NCI-H2227 (cell line): Measurements from ENCODE around the gene CHMP4A.

Experiments
- DNase-seq: peaks from one replicate; lab custom pipeline; 2025; ENCODE audit not compliant: unreplicated experiment; lab: John Stamatoyannopoulos, UW

Gene CHMP4A, protein sequence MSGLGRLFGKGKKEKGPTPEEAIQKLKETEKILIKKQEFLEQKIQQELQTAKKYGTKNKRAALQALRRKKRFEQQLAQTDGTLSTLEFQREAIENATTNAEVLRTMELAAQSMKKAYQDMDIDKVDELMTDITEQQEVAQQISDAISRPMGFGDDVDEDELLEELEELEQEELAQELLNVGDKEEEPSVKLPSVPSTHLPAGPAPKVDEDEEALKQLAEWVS

DNA sequence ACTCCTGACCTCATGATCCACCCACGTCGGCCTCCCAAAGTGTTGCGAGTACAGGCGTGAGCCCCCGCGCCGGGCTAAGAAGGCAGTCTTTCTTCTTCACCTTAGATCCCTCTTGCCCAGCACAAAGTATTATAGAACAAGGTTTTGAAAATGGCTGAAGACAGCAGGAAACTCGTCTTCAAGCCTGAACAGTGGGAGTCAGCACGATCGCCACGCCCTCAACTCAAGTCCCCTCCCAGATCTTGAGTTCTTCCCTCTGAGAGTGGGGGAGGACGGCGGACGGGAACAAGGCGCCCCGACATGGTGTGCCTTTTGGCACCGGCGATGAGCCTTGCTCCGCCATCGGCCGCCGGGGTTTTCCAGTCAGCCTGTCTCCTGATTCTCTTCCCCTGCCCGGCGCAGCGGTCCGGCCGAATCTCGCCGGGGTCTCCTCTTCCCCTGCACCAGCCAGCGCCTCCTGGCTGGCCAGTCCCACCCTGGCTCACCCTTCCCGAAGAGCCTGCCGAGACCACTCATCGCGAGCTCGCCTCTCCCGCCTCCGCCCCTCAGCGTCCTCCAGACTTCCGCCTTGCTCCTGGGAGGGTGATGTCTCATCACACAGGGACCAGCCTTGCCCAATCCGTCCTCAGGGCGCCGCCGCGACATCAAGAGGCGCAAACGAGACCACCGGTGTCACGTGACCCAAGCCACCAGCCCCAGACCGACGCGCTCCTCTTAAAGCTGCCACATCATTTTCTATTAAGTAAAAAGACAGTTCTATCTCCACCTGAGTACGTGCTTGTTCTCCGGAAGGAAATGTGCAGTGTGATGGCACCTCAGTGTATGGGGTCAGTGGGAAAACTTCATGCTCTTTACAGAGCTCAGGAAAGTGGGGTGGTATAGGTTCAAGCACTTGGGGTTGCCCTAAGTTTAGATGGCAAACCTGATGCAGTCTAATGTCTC lies at the start of gene CHMP4A:
Gene CHMP4A (minus strand): TSS at position 565 of the 942 bp plus-strand sequence. CDS start 49 bp downstream, at position 516.
- peak; percentile 98 for DNase-seq

DNA sequence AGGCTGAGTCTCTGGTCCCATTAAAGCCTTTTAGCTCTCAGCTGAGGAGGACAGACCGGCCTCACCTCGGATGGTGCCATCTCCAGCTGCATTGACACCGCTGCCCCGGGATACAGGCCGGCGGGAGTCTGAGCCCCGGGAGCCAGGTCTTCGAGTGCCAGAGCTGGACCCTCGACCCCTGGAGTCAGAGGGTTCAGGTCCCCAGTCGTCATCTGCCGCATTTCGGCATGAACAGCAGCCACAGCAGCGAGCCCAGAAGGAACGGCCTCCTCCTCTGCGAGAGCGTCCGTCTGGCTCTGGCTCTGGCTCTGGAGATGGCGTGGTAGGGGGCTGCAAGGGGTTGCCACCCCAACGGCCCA lies 48.7 kb upstream of the CHMP4A start:
- no peak for DNase-seq

DNA sequence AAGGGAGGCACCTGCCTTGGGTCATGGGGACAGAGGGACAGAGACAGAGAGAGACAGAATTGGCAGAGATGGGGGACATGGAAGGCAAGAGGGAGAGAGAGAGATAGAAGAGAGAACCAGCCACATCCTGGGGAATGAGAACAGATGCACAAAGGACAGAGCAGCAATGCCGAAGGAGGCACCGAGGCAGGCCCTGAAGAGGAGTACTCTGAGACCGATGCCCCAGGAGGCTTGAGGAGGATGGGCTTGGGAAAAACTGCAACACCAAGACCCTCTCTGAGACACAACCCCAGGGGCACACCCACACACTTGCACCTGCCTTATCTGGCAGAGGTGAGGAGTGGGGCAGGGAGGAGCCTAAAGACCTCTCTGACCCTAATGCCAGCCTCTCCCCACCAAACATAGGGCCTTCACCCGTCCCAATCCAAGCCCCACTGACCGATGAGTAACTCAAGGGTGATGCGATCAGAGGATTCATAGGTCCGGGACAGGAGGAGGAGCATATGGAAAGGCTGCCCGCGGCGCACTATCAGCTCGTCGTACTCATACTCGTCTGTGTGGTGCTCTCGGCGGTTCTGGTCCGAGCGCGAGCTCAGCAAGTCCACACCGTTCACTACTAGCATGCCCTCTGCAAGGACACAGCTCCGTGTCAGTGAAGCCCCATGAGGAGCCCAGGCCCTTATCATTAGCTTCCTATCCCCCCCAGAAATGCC lies 48.1 kb upstream of the CHMP4A start:
- no peak for DNase-seq

DNA sequence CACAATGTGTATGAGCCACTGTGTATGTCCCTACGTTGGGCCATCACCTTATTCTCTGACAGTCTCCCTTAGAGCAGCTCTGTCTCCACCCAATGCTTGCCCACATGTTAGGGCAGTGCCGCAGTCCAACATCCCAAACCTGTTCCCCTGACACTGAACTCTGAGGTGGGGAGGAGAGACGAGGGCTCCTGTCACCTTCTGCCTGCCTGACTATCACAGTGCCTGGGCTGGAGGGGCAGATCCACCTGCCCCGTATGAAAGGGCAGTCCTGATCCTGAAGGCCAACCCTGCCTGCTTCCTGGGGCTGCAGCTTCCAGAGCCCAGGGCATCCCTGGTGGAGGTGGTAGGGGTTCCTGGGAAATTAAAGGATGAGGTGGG lies 47.5 kb upstream of the CHMP4A start:
- no peak for DNase-seq

DNA sequence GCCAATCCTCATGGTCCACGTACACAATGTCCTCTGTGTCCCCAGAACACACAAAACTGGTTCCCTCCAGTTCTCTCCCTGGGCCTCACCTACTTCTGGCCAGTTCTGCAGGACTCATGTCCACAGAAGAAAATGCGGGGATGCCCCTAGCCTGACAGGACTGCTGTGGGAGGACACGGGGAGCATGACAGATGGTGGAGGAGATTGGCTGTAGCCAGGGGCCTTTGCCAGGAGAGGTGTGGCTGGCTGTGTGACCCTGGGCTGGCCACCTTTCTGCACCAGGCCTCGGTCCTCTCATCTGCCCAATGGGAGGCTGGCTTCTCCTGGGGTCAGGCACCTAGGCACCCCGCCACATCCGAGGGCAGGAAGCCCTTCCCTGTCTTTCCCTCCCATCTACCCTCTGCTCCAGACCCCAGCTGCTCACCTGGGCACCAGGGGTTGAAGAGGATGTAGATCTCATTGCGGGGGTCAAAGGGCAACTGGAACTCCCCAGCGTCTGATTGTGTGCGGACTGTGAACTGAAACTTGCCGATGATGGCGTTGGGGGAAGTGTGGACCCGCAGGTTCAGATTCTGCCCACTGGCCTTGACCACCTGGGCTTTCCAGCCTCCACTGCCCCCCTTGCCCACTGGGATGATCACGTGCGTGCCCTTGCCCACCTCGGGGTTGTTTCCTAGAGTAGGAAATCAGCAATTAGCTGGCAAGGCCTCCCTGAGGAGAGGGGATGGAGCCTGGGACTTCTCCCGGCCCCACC lies 46.9 kb upstream of the CHMP4A start:
- DNase-seq, result no peak

DNA sequence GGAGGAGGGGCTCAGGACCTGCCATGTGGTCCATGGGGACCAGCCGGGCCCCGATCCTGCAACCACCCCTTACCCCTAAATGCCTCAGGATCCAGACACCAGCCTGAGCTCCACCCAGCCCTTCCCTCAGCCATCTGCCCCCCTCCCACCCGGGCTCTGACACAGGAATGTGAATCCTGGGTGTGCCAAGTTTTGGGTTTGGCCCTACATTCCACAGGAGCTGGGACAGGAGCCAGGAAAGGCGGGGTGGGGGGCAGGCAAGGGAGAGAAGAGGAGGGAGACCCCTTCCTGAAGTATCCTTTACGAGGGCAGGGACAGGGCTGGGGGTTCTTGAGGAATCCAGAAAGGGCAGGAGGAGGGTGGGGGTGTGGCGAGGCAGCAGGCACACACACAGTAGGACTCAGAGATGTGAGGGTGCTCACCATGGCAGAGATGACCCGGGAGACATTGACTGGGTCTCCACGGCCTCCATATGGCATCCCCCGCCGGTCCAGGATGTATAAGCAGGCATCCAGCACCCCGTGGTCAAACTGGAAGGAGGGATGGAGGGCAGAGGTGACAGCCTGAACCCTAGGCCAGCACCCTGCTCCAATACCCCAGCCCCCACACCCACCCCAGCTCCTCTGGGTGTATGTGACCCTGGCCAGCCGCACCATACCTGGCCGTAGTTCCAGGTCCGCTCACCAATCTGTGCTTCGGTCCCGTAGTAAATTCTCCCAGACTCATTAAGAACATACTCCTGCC lies 46.2 kb upstream of the CHMP4A start:
- no peak for DNase-seq

DNA sequence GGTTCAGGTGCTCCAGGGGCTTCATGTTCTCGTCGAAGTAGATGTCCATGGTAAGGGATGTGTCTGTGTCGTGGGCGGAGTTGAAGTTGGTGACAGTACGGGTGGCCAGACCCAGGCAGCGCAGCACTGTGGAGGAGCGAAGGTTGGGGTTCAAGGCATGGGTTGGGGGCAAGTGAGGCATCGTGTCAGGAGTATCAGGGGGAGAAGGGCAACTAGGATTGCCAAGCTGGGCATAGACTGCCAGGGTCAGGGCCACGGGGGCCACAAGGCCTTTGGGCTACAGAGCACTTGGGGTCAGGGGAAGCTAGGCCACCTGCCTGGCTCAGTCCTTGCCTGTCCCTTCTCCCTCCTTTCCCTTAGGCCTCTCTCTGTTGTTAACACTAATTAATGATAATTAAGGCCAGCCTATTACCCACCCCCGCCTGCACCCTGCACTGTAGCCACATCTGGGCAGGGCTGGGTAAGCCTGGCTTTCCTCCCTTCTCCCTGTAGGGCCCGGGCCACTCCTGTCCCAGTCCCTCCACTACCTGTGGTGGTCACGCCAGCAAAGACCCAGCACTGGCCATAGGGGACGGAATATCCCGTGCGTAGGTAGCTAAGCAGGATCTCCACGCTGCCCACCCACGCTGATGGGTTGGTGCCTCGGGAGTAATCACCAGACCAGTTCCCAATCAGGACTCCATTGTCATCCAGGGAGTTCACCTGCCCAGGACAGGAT lies 45.4 kb upstream of the CHMP4A start:
- no peak for DNase-seq

DNA sequence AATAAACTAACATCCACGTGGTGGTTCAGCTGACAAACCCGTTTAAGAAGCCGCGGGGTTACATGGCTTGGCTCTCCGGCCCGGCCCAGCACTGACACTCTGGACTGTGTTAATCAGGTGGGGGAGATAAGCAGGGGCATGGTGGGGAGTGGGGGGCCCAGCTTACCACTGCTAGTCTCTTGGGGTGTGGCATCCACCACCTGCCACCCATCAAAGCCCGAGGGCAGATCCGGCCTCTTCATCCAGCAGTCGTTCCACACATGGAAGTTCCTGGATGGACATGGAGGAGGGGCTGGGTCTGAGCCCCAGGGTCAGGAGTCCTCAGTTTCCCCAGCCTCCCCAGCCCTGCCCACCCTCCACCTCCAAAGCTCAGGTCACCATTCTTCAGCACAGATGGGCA lies 44.8 kb upstream of the CHMP4A start:
- DNase-seq, result no peak

DNA sequence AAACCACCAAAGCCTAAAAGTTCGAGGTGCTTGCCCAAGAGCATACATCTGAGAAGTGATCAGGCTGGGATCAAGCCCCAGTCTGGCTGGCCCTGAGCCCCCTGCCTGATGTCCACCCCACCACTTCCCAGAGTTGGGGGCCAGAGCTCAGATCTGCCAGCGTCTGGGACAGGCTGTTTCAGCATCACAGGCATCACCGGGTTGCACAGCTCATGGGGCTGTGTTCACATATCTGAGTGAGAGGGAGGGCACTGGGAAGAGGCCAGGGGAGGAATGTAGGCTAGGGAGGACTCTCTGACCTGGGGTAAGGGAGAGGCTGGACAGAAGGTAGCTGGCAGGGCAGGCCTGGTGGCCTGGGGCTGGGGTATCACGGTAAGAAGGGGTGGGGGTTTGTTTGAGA lies 43.7 kb upstream of the CHMP4A start:
- no peak for DNase-seq

DNA sequence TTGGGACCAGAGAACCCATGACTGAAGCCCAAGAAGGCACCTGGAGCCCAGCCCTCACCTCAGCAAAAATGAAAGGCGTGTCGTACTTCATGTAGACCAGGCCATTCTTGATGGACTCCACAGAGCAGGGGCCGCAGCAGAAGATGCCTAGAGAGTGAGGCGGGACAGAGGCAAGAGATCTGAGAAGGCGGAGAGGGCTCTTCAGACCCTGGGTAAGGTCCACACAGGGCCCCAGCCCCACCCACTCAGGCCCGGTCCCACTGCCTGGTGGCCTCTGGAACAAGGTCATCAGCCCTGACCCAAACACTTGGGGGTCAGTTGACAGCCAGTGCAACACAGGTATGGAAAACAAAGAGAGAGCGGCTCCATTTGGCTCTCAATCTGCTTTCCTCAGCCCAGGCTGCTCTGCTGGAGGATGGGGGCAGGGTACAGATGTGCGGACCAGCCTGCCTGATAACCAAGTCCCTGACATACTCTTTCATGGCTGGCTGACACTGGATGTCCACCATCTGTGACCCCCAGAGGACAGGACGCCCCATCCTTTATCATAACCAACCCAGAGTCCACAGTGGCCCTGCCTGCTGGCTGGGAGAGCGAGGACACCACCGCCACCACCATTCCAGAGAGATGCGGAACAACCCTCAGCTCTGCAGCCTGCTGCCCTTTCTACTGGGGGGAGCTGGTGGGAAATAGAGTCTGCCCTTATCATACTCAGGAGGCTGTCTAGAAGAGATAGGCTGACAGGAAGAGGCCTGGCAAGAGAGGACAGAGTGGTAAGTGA lies 42.8 kb upstream of the CHMP4A start:
- no peak for DNase-seq

DNA sequence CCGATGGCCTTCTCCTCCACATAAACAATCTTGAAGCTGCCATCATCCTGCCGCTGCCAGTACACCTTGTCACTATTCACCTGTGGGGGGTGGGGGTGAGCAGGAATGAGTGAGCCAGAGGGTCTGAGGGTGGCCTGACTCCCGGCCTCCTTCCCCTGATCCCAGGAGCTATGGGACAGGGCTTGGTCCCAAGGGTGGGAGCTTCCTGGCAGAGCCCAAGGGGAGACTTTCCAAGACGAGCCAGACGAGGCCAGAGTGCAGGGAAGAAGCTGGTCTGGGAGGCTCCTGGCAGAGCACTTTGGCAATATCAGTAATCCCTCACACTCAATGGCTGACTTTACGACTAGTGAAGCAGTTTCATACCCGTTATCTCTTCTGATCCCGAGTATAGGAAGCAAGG lies 42.1 kb upstream of the CHMP4A start:
- no peak for DNase-seq

DNA sequence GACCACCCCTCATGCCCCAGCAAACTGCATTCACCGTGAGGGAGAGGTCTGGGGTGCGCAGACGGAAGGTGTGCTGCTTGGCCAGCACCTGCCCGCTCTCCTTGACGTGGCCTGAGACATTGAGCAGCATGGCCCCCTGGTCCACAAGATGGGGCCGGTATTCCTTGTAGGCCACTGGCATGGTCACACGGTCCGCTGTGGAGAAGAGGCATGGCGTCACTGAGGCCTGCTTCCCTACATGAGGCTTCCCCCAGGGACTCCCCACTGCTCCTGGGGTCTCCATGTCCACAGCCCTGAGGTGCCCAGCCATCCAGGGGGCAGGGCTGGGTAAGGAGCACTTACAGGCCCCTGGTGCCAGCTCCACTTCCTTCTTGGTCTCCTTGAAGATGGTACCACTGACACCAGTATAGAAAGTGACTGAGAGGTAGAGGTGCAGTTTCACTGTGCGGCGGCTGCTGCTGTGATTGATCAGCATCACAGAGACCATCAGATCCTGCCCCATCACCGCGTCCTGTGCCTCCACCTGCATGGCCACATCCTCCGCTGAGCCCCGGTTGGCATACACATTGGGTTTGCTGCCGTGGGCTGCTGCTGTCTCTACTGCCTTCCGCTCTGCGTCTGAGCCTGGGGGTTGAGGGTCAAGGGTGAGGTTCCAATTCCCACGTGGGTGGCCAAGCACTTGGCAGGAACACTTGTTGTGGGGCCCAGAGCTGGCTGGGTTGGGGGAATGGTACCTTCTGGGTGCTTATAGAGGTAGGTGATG lies 41.5 kb upstream of the CHMP4A start:
- no peak for DNase-seq

DNA sequence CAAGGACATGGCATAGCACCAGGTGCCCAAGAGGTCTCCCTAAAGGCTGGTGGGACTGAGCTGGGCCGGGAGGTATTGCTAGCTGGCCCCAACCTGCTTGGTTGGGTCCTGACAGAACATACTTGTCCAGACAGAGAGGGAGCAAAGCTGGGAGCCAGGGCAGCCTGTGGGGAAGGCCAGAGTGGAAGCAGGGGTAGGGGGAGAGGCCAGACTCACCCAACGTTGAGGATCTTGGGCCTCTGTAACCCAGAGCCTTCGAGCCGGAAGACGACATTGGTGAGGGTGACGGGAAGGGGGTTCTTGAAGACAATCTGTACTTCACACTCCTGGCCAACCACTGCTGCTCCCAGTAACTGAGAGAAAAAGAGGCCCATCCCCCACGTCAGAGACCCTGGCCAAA lies 40.6 kb upstream of the CHMP4A start:
- DNase-seq, result no peak

DNA sequence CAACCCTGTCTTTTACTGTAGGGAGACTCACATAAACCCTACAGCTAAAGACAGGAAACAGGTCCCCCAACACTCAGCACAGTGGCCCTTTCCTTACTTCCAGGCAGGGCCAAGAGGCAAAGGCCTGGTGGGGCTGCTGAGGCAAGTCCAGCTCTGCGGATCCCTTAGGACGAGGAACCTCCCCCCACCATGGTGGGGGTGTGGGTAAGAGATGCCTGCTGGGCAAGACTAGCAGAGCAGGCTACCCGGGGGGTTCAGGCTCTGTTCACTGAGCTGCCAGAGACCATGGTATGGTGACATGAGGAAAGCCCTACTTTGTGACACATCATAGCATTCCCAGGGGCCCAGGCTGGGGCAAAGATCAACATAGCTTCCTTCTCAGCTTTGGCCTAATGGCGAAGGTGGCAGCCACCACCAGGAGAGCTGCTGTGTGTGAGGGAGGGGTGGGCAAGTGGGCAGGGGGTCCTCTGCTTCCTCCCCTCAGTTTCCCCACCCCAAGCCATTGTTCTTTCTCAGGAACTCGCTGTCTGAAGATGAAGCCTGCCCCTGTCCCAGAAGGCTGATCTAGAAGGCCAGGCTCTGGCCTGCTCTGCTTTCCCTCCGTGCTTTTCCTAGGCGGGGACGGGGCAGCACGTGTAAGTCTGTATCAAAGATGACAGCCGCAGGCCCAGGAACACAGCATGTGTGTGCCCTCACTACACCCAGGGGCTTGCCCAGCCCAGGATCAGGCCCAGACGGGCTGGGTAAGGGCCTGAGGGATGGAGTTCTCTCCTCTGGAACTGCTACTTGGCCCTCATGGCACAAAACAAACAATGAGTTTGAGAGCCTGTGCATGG lies 39.2 kb upstream of the CHMP4A start:
- DNase-seq, result no peak

DNA sequence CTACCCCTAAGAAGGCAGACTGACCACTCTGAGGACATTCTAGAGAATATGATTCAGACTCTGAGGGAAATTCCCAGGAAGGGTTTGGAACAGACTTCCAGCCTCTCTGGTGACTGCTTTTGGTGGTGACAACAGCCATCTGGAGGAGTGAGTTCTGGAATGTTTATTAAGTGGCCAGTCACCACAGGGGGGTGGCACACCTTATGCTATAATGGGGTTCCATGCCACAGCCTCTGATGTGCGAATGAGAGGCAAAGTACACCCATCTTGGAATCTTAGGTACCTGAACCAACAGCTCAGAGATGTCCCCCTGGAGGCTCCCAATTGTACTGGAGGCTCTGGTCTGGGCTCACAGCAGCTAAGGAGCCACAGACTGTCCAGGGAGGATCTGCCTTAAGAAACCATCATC lies 38.6 kb upstream of the CHMP4A start:
- DNase-seq, result no peak

DNA sequence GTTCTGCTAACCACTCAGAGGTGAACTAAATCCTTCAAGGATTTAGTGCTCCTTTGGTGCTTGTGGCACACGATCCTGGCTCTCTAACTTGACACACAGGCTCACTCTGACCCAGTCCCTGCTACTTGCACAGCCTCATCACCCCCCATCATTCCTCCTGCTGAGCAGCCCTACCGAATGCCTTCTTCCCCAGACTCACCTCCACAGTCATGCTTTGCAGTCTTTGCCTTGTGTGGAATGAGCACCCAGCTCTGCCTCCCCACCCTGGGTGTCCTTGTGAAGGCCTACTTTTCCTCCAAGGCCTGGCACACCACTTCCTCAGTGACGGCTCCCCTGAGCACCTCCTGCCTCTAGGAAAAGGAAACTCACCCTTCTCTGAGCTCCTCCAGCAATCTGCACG lies 37.1 kb upstream of the CHMP4A start:
- no peak for DNase-seq

DNA sequence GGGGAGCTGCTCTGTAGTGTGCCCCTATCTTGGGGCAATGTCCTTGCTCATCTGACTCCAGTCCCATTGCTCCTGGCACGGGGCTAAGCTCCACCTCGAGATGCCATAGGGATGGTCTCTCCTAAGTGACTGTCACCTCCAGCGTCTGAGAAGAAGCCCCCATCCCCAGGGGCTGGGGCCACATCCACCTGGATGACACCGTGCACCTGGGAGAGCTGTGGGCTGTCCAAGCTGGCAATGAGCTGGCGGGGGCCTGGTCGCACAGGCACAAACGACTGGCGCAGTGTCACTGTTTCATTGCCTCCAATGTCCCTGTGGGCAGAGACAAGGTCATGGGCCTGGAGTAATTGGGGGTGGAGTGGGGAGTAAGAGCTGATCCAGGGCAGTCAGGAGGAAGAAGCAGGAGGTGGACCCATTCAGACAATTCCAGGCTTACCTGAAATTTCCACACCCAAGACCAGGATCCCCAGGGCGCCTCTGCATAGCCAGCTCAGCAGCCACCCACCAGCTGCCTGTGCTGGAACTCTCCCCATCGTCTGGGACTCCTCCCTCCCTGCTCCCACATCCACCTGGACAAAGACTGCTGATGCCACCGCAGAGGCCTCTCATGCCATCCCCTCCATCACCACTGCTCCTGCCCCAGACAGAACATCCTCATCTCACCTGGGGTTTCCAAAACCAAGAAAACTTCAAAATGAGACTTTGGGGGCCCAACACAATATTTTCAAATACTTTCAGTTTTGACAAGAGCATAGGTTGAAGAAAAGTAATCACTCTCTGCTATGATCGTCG lies 36.1 kb upstream of the CHMP4A start:
- no peak for DNase-seq
